Suppressor macrophage (primary cell): Measurements from ENCODE around the gene PPBP.

Source experiments
- DNase-seq, 4 experiments: peaks; one replicate each; pipeline ENCODE4 v3.0.0-alpha.2; 2020 to 2022

The PPBP gene

GRCh38 chr4:73947239-73947985 is 40.6 kb downstream of the PPBP start:
- DNase-seq = no peak

- no peak for DNase-seq
These were observed 42.1 kb downstream of the PPBP start for GRCh38 chr4:73945674-73946449.

GRCh38 chr4:73945140-73945539 is 42.9 kb downstream of the PPBP start:
- no peak for DNase-seq

- peak in 2 of 4 experiments; percentile 27 to 37 for DNase-seq
These were observed 43.7 kb downstream of the PPBP start for GRCh38 chr4:73944061-73944875.

- no peak for DNase-seq
These were observed 44.4 kb downstream of the PPBP start for GRCh38 chr4:73943555-73943954.

- DNase-seq = no peak
These were observed 51.0 kb downstream of the PPBP start for GRCh38 chr4:73936969-73937368.
